Upper lobe of left lung (tissue), 4 donors: ENCODE data around the gene WNK2.

Experiments
- EP300 ChIP-seq, 4 donors: sonication (generic); formaldehyde crosslinking; IDR thresholded peaks; one replicate each; pipeline ENCODE4 v1.5.1; 2017; ENCODE audit warnings: antibody characterized with exemption in 4 of 4, control low read depth in 2 of 4
- POLR2A ChIP-seq, 4 donors: fragments of 450-650 bp; IDR thresholded peaks; one replicate each; pipeline ENCODE4 v1.5.1; 2016 to 2017; ENCODE audit warnings: antibody characterized with exemption in 4 of 4, mild to moderate bottlenecking in 2 of 4
- POLR2AphosphoS5 ChIP-seq, 2 donors: sonication (generic); formaldehyde crosslinking; IDR thresholded peaks; one replicate each; pipeline ENCODE4 v1.5.1; 2017; ENCODE audit warnings: antibody characterized with exemption in 2 of 2
- TF ChIP-seq, protein P1 (sequence below), 6 experiments: fragments of 450-650 bp in 4 of 6; fragments of 200-600 bp in 2 of 6; sonication (generic) in 2 of 6; IDR thresholded peaks; one replicate each; pipeline ENCODE4 v1.5.1; 2016 to 2019; ENCODE audit warnings: antibody characterized with exemption in 6 of 6

DNA sequence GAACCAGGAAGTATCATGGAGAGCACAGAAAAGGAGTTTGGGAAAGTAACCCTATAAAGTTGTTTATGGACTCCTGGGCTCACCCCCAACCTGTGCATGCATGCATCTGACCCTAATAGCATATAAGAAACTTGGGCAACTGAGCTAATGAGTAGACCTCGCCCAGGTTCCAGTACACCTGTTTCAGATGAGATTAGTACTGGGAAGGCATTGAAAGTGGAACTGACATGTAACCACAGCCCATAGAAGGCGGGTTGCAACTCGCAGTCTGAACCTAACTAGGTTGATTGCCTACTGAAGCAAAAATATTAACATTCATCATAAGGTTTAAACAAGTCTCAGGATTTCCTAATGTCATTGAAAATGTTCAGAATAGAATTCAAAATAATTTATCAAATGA lies 87.0 kb downstream of the WNK2 start:
- TF ChIP-seq, protein P1, sequence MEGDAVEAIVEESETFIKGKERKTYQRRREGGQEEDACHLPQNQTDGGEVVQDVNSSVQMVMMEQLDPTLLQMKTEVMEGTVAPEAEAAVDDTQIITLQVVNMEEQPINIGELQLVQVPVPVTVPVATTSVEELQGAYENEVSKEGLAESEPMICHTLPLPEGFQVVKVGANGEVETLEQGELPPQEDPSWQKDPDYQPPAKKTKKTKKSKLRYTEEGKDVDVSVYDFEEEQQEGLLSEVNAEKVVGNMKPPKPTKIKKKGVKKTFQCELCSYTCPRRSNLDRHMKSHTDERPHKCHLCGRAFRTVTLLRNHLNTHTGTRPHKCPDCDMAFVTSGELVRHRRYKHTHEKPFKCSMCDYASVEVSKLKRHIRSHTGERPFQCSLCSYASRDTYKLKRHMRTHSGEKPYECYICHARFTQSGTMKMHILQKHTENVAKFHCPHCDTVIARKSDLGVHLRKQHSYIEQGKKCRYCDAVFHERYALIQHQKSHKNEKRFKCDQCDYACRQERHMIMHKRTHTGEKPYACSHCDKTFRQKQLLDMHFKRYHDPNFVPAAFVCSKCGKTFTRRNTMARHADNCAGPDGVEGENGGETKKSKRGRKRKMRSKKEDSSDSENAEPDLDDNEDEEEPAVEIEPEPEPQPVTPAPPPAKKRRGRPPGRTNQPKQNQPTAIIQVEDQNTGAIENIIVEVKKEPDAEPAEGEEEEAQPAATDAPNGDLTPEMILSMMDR (IDR thresholded peaks at IDR 0.05) = no peak
- TF ChIP-seq POLR2A (IDR thresholded peaks at IDR 0.05) (no peak), POLR2AphosphoS5 (IDR thresholded peaks at IDR 0.05) (no peak), EP300 (IDR thresholded peaks at IDR 0.05) (no peak)
